Keratinocyte (primary cell): ENCODE results near the gene ACR. TPM values are rescaled to one million over a fixed set of nuclear protein-coding genes. Genes with fewer than 3 reads are reported as not detected.

Experiments used
- DNase-seq: peaks from one replicate; pipeline ENCODE4 v3.0.0-alpha.2; 2011; ENCODE audit warnings: low read depth, missing footprints, low spot score
- FAIRE-seq: peaks from 2 replicates; lab custom pipeline; 2011; peaks lifted over from hg19 to GRCh38; lab: Jason Lieb, UNC
- H2AFZ ChIP-seq: 2 replicates; pipeline ENCODE4 v1.6.0; 2012; ENCODE audit warnings: low read length, control low read depth, inconsistent platforms; ENCODE audit not compliant: control insufficient read depth
- H3K27ac ChIP-seq: 2 replicates; pipeline ENCODE4 v1.5.1; 2011; ENCODE audit warnings: low read length; ENCODE audit not compliant: control insufficient read depth, insufficient read depth
- H3K27me3 ChIP-seq: 3 replicates; pipeline ENCODE4 v1.6.0; 2011; ENCODE audit warnings: low read length; ENCODE audit not compliant: control insufficient read depth, insufficient read depth; ENCODE audit errors: extremely low read depth
- H3K36me3 ChIP-seq, 2 experiments: 2 replicates in 1 of 2; 3 replicates in 1 of 2; pipeline ENCODE4 v1.5.1; 2011; ENCODE audit warnings: low read length in 2 of 2, mild to moderate bottlenecking in 1 of 2; ENCODE audit not compliant: control insufficient read depth in 2 of 2, insufficient read depth in 2 of 2; ENCODE audit errors: extremely low read depth in 1 of 2
- H3K4me1 ChIP-seq: 3 replicates; pipeline ENCODE4 v1.5.1; 2011; ENCODE audit warnings: low read length; ENCODE audit not compliant: control insufficient read depth, insufficient read depth; ENCODE audit errors: extremely low read depth
- H3K4me2 ChIP-seq: 3 replicates; pipeline ENCODE4 v1.6.0; 2011; ENCODE audit warnings: low read depth, low read length; ENCODE audit not compliant: control insufficient read depth, insufficient read depth; ENCODE audit errors: extremely low read depth
- H3K4me3 ChIP-seq, 3 experiments: fragments of 200-600 bp in 1 of 3; sonication (generic) in 1 of 3; 2 replicates in 2 of 3; 3 replicates in 1 of 3; pipeline ENCODE4 v1.5.1; 2011 to 2016; ENCODE audit warnings: low read length in 3 of 3, mild to moderate bottlenecking in 3 of 3, control low read depth in 2 of 3, inconsistent platforms in 1 of 3, low read depth in 1 of 3, mixed read lengths in 1 of 3, mixed run types in 1 of 3, moderate library complexity in 1 of 3; ENCODE audit not compliant: control insufficient read depth in 2 of 3, insufficient read depth in 2 of 3; ENCODE audit errors: extremely low read depth in 1 of 3
- H3K79me2 ChIP-seq: 2 replicates; pipeline ENCODE4 v1.6.0; 2012; ENCODE audit warnings: low read length; ENCODE audit not compliant: control insufficient read depth, insufficient read depth
- H3K9ac ChIP-seq: 3 replicates; pipeline ENCODE4 v1.6.0; 2011; ENCODE audit warnings: low read length; ENCODE audit not compliant: control insufficient read depth, insufficient read depth; ENCODE audit errors: extremely low read depth
- H3K9me1 ChIP-seq: 3 replicates; pipeline ENCODE4 v1.6.0; 2011; ENCODE audit warnings: low read length; ENCODE audit not compliant: control insufficient read depth, insufficient read depth; ENCODE audit errors: extremely low read depth
- H3K9me3 ChIP-seq: 2 replicates; pipeline ENCODE4 v1.5.1; 2012; ENCODE audit warnings: low read depth, low read length; ENCODE audit not compliant: control insufficient read depth
- H4K20me1 ChIP-seq: 3 replicates; pipeline ENCODE4 v1.6.0; 2011; ENCODE audit warnings: low read length; ENCODE audit not compliant: control insufficient read depth, insufficient read depth; ENCODE audit errors: extremely low read depth
- CTCF ChIP-seq, 3 experiments: IDR thresholded peaks in 1 of 3; conservative IDR thresholded peaks in 1 of 3; optimal IDR thresholded peaks in 1 of 3; 2 replicates in 2 of 3; 3 replicates in 1 of 3; pipeline versions ENCODE3 to v1.5.1; 2011; ENCODE audit warnings: low read length in 3 of 3, mild to moderate bottlenecking in 3 of 3, moderate library complexity in 2 of 3, control low read depth in 1 of 3, inconsistent platforms in 1 of 3; ENCODE audit not compliant: insufficient read depth in 2 of 3; ENCODE audit errors: extremely low read depth in 1 of 3
- EZH2 ChIP-seq: IDR thresholded peaks from one replicate; pipeline ENCODE4 v1.6.1; 2012; ENCODE audit warnings: inconsistent platforms, mild to moderate bottlenecking, low read length, moderate library complexity
- dilution Hi-C: fragments of 300-500 bp; cut with MboI; formaldehyde crosslinking; loops from one replicate; pipeline ENCODE4 v1.7.0; 2020; ENCODE audit warnings: low sequenced_read_pairs; ENCODE audit not compliant: extremely low pct_ligation_motif_present
- polyA plus RNA-seq, 5 experiments: library from polyadenylated mRNA; depleted of rRNA in 3 of 5; stranded (reverse) in 3 of 5; stranded (forward) in 1 of 5; unstranded in 1 of 5; fragments of >200 nt; gene quantifications; 1 replicate in 1 of 5; 2 replicates in 3 of 5; 3 replicates in 1 of 5; pipeline versions ENCODE4 v1.2.1 to v1.2.3, GENCODE V29; 2011 to 2012; ENCODE audit warnings: missing spikeins in 2 of 5, low read depth in 1 of 5, low replicate concordance in 1 of 5

ACR gene
- polyA plus RNA-seq, 1 donor (not counting 4 experiments of a cell fraction or from before 2014, with no cell fraction given): not detected

GRCh38 chr22:50730013-50730891, 7.8 kb upstream of the ACR start:
- H4K20me1 ChIP-seq: no peaks in the 10 kb centered on the region
- H2AFZ ChIP-seq: no peak overlapping the region
- H3K9ac ChIP-seq: no peak overlapping the region
- no peak overlapping the region for H3K4me3 ChIP-seq
- H3K4me2 ChIP-seq: no peak overlapping the region
- dilution Hi-C loops: no loop called here
- H3K27me3 ChIP-seq: peaks cover 11% of the 10 kb centered on the region
- H3K36me3 ChIP-seq: no peaks in the 10 kb centered on the region
- no peaks in the 10 kb centered on the region for H3K9me1 ChIP-seq
- no peak for TF ChIP-seq EZH2
- TF ChIP-seq CTCF (optimal IDR thresholded peaks at IDR 0.05 in 1 of 3, IDR thresholded peaks at IDR 0.05 in 1 of 3, conservative IDR thresholded peaks at IDR 0.05 in 1 of 3; ENCODE audit: extremely low read depth in 1 of 3, insufficient read depth in 2 of 3, low read length in 3 of 3): no peak
- FAIRE-seq (no peak), DNase-seq (no peak)
- H3K4me1 ChIP-seq: peaks cover 10% of the 10 kb centered on the region
- H3K27ac ChIP-seq: no peak overlapping the region
- no peaks in the 10 kb centered on the region for H3K79me2 ChIP-seq
- H3K9me3 ChIP-seq: no peaks in the 10 kb centered on the region

- Histone ChIP-seq H3K4me1 (peaks cover 10% of the 10 kb centered on the region), H3K27ac (no peak overlapping the region), H3K36me3 (no peaks in the 10 kb centered on the region), H3K9ac (no peak overlapping the region), H4K20me1 (no peaks in the 10 kb centered on the region), H3K9me3 (no peaks in the 10 kb centered on the region), H3K9me1 (no peaks in the 10 kb centered on the region), H3K4me3 (no peak overlapping the region), H3K4me2 (no peak overlapping the region), H2AFZ (no peak overlapping the region), H3K79me2 (no peaks in the 10 kb centered on the region), H3K27me3 (peaks cover 11% of the 10 kb centered on the region)
- FAIRE-seq (no peak), DNase-seq (peak; percentile 15)
- TF ChIP-seq EZH2: no peak
- no peak for TF ChIP-seq CTCF (optimal IDR thresholded peaks at IDR 0.05 in 1 of 3, IDR thresholded peaks at IDR 0.05 in 1 of 3, conservative IDR thresholded peaks at IDR 0.05 in 1 of 3; ENCODE audit: extremely low read depth in 1 of 3, insufficient read depth in 2 of 3, low read length in 3 of 3)
- dilution Hi-C loops: no loop called here
Measured at GRCh38 chr22:50730941-50731661, 6.9 kb upstream of the ACR start.
